ENCODE data around the gene TAF1C. TPM values are rescaled to one million over a fixed set of nuclear protein-coding genes. Genes with fewer than 3 reads are reported as not detected.

Gene TAF1C
- total RNA-seq, 1 experiment from 2014 or later, result 54.5 TPM

- H2AFZ ChIP-seq (ENCODE audit: low read length), result no peak overlapping the region
- peaks cover 68% of the 10 kb centered on the region for H3K79me2 ChIP-seq (ENCODE audit: low read length)
- H3K27me3 ChIP-seq (ENCODE audit: low read length), result no peaks in the 10 kb centered on the region
- H3K4me3 ChIP-seq (ENCODE audit: low read length), result no peak overlapping the region
- no peak overlapping the region for H3K27ac ChIP-seq (ENCODE audit: low read length)
- H3K36me3 ChIP-seq (ENCODE audit: insufficient read depth, low read length), result 0 out of 2 replicates have a peak, but pooled peaks cover 2% of the 10 kb centered on the region
- H3K9me3 ChIP-seq (ENCODE audit: low read length), result no peaks in the 10 kb centered on the region
- peaks cover 58% of the 10 kb centered on the region for H3K4me1 ChIP-seq (ENCODE audit: low read length)
- H4K20me1 ChIP-seq (ENCODE audit: insufficient read depth, low read depth, low read length), result peaks cover 4% of the 10 kb centered on the region; the same call in 1 of the 2 replicates
- H3K9me2 ChIP-seq (replicated peaks; ENCODE audit: insufficient read depth, low read length), result no peaks in the 10 kb centered on the region
- no peak for DNase-seq
- H3K9ac ChIP-seq (ENCODE audit: low read length), result no peak overlapping the region
- H3K4me2 ChIP-seq (ENCODE audit: low read depth, low read length, poor library complexity, severe bottlenecking), result peak overlapping the region; percentile 78
Observed at GRCh38 chr16:84143081-84143480, 43.8 kb downstream of the TAF1C start.

GRCh38 chr16:84141143-84141670 lies 45.6 kb downstream of the TAF1C start:
- H3K79me2 ChIP-seq (ENCODE audit: low read length), result peaks cover 87% of the 10 kb centered on the region
- peak overlapping the region; percentile 35 for H3K27ac ChIP-seq (ENCODE audit: low read length)
- H3K9ac ChIP-seq (ENCODE audit: low read length), result peak overlapping the region; percentile 3
- peaks cover 4% of the 10 kb centered on the region; the same call in 1 of the 2 replicates for H4K20me1 ChIP-seq (ENCODE audit: insufficient read depth, low read depth, low read length)
- H3K9me3 ChIP-seq (ENCODE audit: low read length), result no peaks in the 10 kb centered on the region
- no peak overlapping the region for H2AFZ ChIP-seq (ENCODE audit: low read length)
- H3K9me2 ChIP-seq (replicated peaks; ENCODE audit: insufficient read depth, low read length), result no peaks in the 10 kb centered on the region
- H3K36me3 ChIP-seq (ENCODE audit: insufficient read depth, low read length), result 0 out of 2 replicates have a peak, but pooled peaks cover 3% of the 10 kb centered on the region
- DNase-seq, result peak; percentile 83
- H3K4me1 ChIP-seq (ENCODE audit: low read length), result peaks cover 63% of the 10 kb centered on the region
- peak overlapping the region; percentile 56 for H3K4me2 ChIP-seq (ENCODE audit: low read depth, low read length, poor library complexity, severe bottlenecking)
- no peaks in the 10 kb centered on the region for H3K27me3 ChIP-seq (ENCODE audit: low read length)
- peak overlapping the region; percentile 14; the same call in 1 of the 2 replicates for H3K4me3 ChIP-seq (ENCODE audit: low read length)

GRCh38 chr16:84139628-84140258 lies 47.1 kb downstream of the TAF1C start:
- Histone ChIP-seq H3K4me2 (ENCODE audit: low read depth, low read length, poor library complexity, severe bottlenecking) (no peak overlapping the region), H3K27ac (ENCODE audit: low read length) (peak overlapping the region; percentile 58; the same call in 1 of the 2 replicates), H3K36me3 (ENCODE audit: insufficient read depth, low read length) (0 out of 2 replicates have a peak, but pooled peaks cover 3% of the 10 kb centered on the region), H4K20me1 (ENCODE audit: insufficient read depth, low read depth, low read length) (peaks cover 4% of the 10 kb centered on the region; the same call in 1 of the 2 replicates), H3K27me3 (ENCODE audit: low read length) (no peaks in the 10 kb centered on the region), H3K9ac (ENCODE audit: low read length) (no peak overlapping the region; the same call in 1 of the 2 replicates), H3K9me2 (replicated peaks; ENCODE audit: insufficient read depth, low read length) (no peaks in the 10 kb centered on the region), H3K4me3 (ENCODE audit: low read length) (no peak overlapping the region), H3K4me1 (ENCODE audit: low read length) (peaks cover 59% of the 10 kb centered on the region), H2AFZ (ENCODE audit: low read length) (no peak overlapping the region), H3K79me2 (ENCODE audit: low read length) (peaks cover 98% of the 10 kb centered on the region), H3K9me3 (ENCODE audit: low read length) (no peaks in the 10 kb centered on the region)
- DNase-seq, result no peak

GRCh38 chr16:84138824-84139627 lies 47.8 kb downstream of the TAF1C start:
- DNase-seq, result peak; percentile 73
- Histone ChIP-seq H3K9me2 (replicated peaks; ENCODE audit: insufficient read depth, low read length) (no peaks in the 10 kb centered on the region), H3K4me1 (ENCODE audit: low read length) (peaks cover 59% of the 10 kb centered on the region), H2AFZ (ENCODE audit: low read length) (no peak overlapping the region), H3K27ac (ENCODE audit: low read length) (peak overlapping the region; percentile 58), H3K27me3 (ENCODE audit: low read length) (no peaks in the 10 kb centered on the region), H3K9ac (ENCODE audit: low read length) (peak overlapping the region; percentile 13; the same call in 1 of the 2 replicates), H4K20me1 (ENCODE audit: insufficient read depth, low read depth, low read length) (no peaks in the 10 kb centered on the region; the same call in 1 of the 2 replicates), H3K36me3 (ENCODE audit: insufficient read depth, low read length) (0 out of 2 replicates have a peak, but pooled peaks cover 3% of the 10 kb centered on the region), H3K4me2 (ENCODE audit: low read depth, low read length, poor library complexity, severe bottlenecking) (peak overlapping the region; percentile 49), H3K9me3 (ENCODE audit: low read length) (no peaks in the 10 kb centered on the region), H3K79me2 (ENCODE audit: low read length) (peaks cover 98% of the 10 kb centered on the region), H3K4me3 (ENCODE audit: low read length) (no peak overlapping the region; the same call in 1 of the 2 replicates)

GRCh38 chr16:84138500-84138823 lies 48.4 kb downstream of the TAF1C start:
- Histone ChIP-seq H3K4me3 (ENCODE audit: low read length) (no peak overlapping the region; the same call in 1 of the 2 replicates), H3K79me2 (ENCODE audit: low read length) (peaks cover 98% of the 10 kb centered on the region), H3K27me3 (ENCODE audit: low read length) (no peaks in the 10 kb centered on the region), H4K20me1 (ENCODE audit: insufficient read depth, low read depth, low read length) (no peaks in the 10 kb centered on the region), H3K4me2 (ENCODE audit: low read depth, low read length, poor library complexity, severe bottlenecking) (peak overlapping the region; percentile 49), H3K9me3 (ENCODE audit: low read length) (no peaks in the 10 kb centered on the region), H3K36me3 (ENCODE audit: insufficient read depth, low read length) (0 out of 2 replicates have a peak, but pooled peaks cover 3% of the 10 kb centered on the region), H3K27ac (ENCODE audit: low read length) (peak overlapping the region; percentile 58), H2AFZ (ENCODE audit: low read length) (no peak overlapping the region), H3K9ac (ENCODE audit: low read length) (peak overlapping the region; percentile 13; the same call in 1 of the 2 replicates), H3K9me2 (replicated peaks; ENCODE audit: insufficient read depth, low read length) (no peaks in the 10 kb centered on the region), H3K4me1 (ENCODE audit: low read length) (peaks cover 57% of the 10 kb centered on the region)
- no peak for DNase-seq

- no peak overlapping the region for H2AFZ ChIP-seq (ENCODE audit: low read length)
- H3K9me3 ChIP-seq (ENCODE audit: low read length), result no peaks in the 10 kb centered on the region
- H3K4me2 ChIP-seq (ENCODE audit: low read depth, low read length, poor library complexity, severe bottlenecking), result peak overlapping the region; percentile 49
- H3K9ac ChIP-seq (ENCODE audit: low read length), result peak overlapping the region; percentile 23; the same call in 1 of the 2 replicates
- H3K9me2 ChIP-seq (replicated peaks; ENCODE audit: insufficient read depth, low read length), result no peaks in the 10 kb centered on the region
- H3K4me3 ChIP-seq (ENCODE audit: low read length), result no peak overlapping the region
- no peaks in the 10 kb centered on the region for H3K27me3 ChIP-seq (ENCODE audit: low read length)
- DNase-seq, result no peak
- H3K36me3 ChIP-seq (ENCODE audit: insufficient read depth, low read length), result 0 out of 2 replicates have a peak, but pooled peaks cover 3% of the 10 kb centered on the region
- H3K4me1 ChIP-seq (ENCODE audit: low read length), result peaks cover 58% of the 10 kb centered on the region
- H3K27ac ChIP-seq (ENCODE audit: low read length), result peak overlapping the region; percentile 58
- no peaks in the 10 kb centered on the region for H4K20me1 ChIP-seq (ENCODE audit: insufficient read depth, low read depth, low read length)
- H3K79me2 ChIP-seq (ENCODE audit: low read length), result peaks cover 96% of the 10 kb centered on the region
Observed at GRCh38 chr16:84137769-84138357, 49.0 kb downstream of the TAF1C start.

- H3K27me3 ChIP-seq (ENCODE audit: low read length), result no peaks in the 10 kb centered on the region
- DNase-seq, result no peak
- H3K36me3 ChIP-seq (ENCODE audit: insufficient read depth, low read length), result 0 out of 2 replicates have a peak, but pooled peaks cover 3% of the 10 kb centered on the region
- H3K27ac ChIP-seq (ENCODE audit: low read length), result no peak overlapping the region
- H3K4me1 ChIP-seq (ENCODE audit: low read length), result peaks cover 59% of the 10 kb centered on the region
- peaks cover 96% of the 10 kb centered on the region for H3K79me2 ChIP-seq (ENCODE audit: low read length)
- H3K4me2 ChIP-seq (ENCODE audit: low read depth, low read length, poor library complexity, severe bottlenecking), result no peak overlapping the region
- H3K4me3 ChIP-seq (ENCODE audit: low read length), result no peak overlapping the region
- H4K20me1 ChIP-seq (ENCODE audit: insufficient read depth, low read depth, low read length), result no peaks in the 10 kb centered on the region
- no peak overlapping the region for H3K9ac ChIP-seq (ENCODE audit: low read length)
- no peak overlapping the region for H2AFZ ChIP-seq (ENCODE audit: low read length)
- no peaks in the 10 kb centered on the region for H3K9me3 ChIP-seq (ENCODE audit: low read length)
- no peaks in the 10 kb centered on the region for H3K9me2 ChIP-seq (replicated peaks; ENCODE audit: insufficient read depth, low read length)
Observed at GRCh38 chr16:84137287-84137686, 49.6 kb downstream of the TAF1C start.
